Progenitor cell of endocrine pancreas (in vitro differentiated cells): ENCODE results near the gene LRRC10B. TPM values are rescaled to one million over a fixed set of nuclear protein-coding genes. Genes with fewer than 3 reads are reported as not detected.

Experiments
- DNase-seq: peaks from one replicate; pipeline ENCODE4 v3.0.0; 2021; ENCODE audit warnings: low spot score; ENCODE audit not compliant: unreplicated experiment
- H3K27ac Mint-ChIP-seq: 2 replicates; pipeline ENCODE4 v1.8.0; 2021; ENCODE audit warnings: mild to moderate bottlenecking, moderate library complexity, mixed read lengths
- H3K27me3 Mint-ChIP-seq: 2 replicates; pipeline ENCODE4 v1.8.0; 2021; ENCODE audit warnings: mixed read lengths
- H3K36me3 Mint-ChIP-seq: 2 replicates; pipeline ENCODE4 v1.8.0; 2022; ENCODE audit warnings: mixed read lengths; ENCODE audit not compliant: insufficient read depth
- H3K4me1 Mint-ChIP-seq: 2 replicates; pipeline ENCODE4 v1.8.0; 2021; ENCODE audit warnings: low read depth, mixed read lengths
- H3K4me3 Mint-ChIP-seq: 2 replicates; pipeline ENCODE4 v1.8.0; 2021; ENCODE audit warnings: low read depth, mild to moderate bottlenecking, moderate library complexity, mixed read lengths
- H3K9me3 Mint-ChIP-seq: 2 replicates; pipeline ENCODE4 v1.8.0; 2021; ENCODE audit warnings: low read depth, mixed read lengths
- CTCF ChIP-seq: fragments of 200-600 bp; sonication (generic); IDR thresholded peaks from one replicate; pipeline ENCODE4 v1.5.0; 2021; ENCODE audit warnings: antibody characterized with exemption, mild to moderate bottlenecking; ENCODE audit not compliant: unreplicated experiment
- total RNA-seq: library from RNA; stranded (reverse); gene quantifications from 2 replicates; pipeline ENCODE4 v1.2.1, GENCODE V29; 2021

LRRC10B gene
- total RNA-seq, 1 donor from 2014 or later, result 2.0 TPM

GRCh38 chr11:61510974-61511373, 2.4 kb downstream of the LRRC10B start:
- Mint-ChIP-seq H3K4me3 (no peak overlapping the region), H3K27me3 (peaks cover 31% of the 10 kb centered on the region), H3K4me1 (peaks cover 29% of the 10 kb centered on the region), H3K27ac (no peak overlapping the region), H3K9me3 (no peaks in the 10 kb centered on the region), H3K36me3 (no peaks in the 10 kb centered on the region)
- no peak for TF ChIP-seq CTCF
- DNase-seq, result no peak

GRCh38 chr11:61511383-61511782, 2.8 kb downstream of the LRRC10B start:
- no peak for DNase-seq
- peaks cover 29% of the 10 kb centered on the region for H3K4me1 Mint-ChIP-seq
- peaks cover 27% of the 10 kb centered on the region for H3K27me3 Mint-ChIP-seq
- no peaks in the 10 kb centered on the region for H3K9me3 Mint-ChIP-seq
- no peak overlapping the region for H3K4me3 Mint-ChIP-seq
- H3K27ac Mint-ChIP-seq, result no peak overlapping the region
- H3K36me3 Mint-ChIP-seq, result no peaks in the 10 kb centered on the region
- no peak for TF ChIP-seq CTCF

GRCh38 chr11:61512435-61512834, 3.9 kb downstream of the LRRC10B start:
- H3K36me3 Mint-ChIP-seq, result no peaks in the 10 kb centered on the region
- no peaks in the 10 kb centered on the region for H3K9me3 Mint-ChIP-seq
- peaks cover 27% of the 10 kb centered on the region for H3K27me3 Mint-ChIP-seq
- H3K4me3 Mint-ChIP-seq, result no peak overlapping the region
- no peak for TF ChIP-seq CTCF
- H3K27ac Mint-ChIP-seq, result no peak overlapping the region
- peaks cover 29% of the 10 kb centered on the region for H3K4me1 Mint-ChIP-seq
- DNase-seq, result no peak

- Mint-ChIP-seq H3K27ac (peak overlapping the region; percentile 75), H3K4me3 (no peak overlapping the region), H3K4me1 (peaks cover 26% of the 10 kb centered on the region), H3K9me3 (no peaks in the 10 kb centered on the region), H3K36me3 (no peaks in the 10 kb centered on the region), H3K27me3 (peaks cover 21% of the 10 kb centered on the region)
- no peak for TF ChIP-seq CTCF
- DNase-seq, result no peak
Observed at GRCh38 chr11:61513143-61513765, 4.7 kb downstream of the LRRC10B start.

- H3K4me1 Mint-ChIP-seq, result peaks cover 26% of the 10 kb centered on the region
- H3K36me3 Mint-ChIP-seq, result no peaks in the 10 kb centered on the region
- no peak overlapping the region for H3K4me3 Mint-ChIP-seq
- TF ChIP-seq CTCF, result no peak
- peaks cover 20% of the 10 kb centered on the region for H3K27me3 Mint-ChIP-seq
- no peak for DNase-seq
- H3K27ac Mint-ChIP-seq, result peak overlapping the region; percentile 23
- no peaks in the 10 kb centered on the region for H3K9me3 Mint-ChIP-seq
Observed at GRCh38 chr11:61514050-61514917, 5.7 kb downstream of the LRRC10B start.
